H9 (cell line): Measurements from ENCODE around the gene SRP68. TPM values are rescaled to one million over a fixed set of nuclear protein-coding genes. Genes with fewer than 3 reads are reported as not detected.

Experiments used
- DNase-seq: peaks from one replicate; pipeline ENCODE4 v3.0.0-alpha.2; 2017
- H2AFZ ChIP-seq: one replicate; pipeline ENCODE4 v1.6.1; 2013; ENCODE audit warnings: mild to moderate bottlenecking, low read length, control low read depth, moderate library complexity
- H2AK5ac ChIP-seq: 2 replicates; pipeline ENCODE4 v1.6.1; 2013; ENCODE audit warnings: low read length, control low read depth, mixed read lengths; ENCODE audit not compliant: insufficient read length
- H2BK120ac ChIP-seq: one replicate; pipeline ENCODE4 v1.6.1; 2013; ENCODE audit warnings: low read depth, mild to moderate bottlenecking, low read length, control low read depth, inconsistent platforms; ENCODE audit not compliant: poor library complexity, severe bottlenecking
- H2BK12ac ChIP-seq: 2 replicates; pipeline ENCODE4 v1.6.1; 2013; ENCODE audit warnings: low read length, control low read depth, mixed read lengths, low read depth; ENCODE audit not compliant: insufficient read length
- H2BK15ac ChIP-seq: 2 replicates; pipeline ENCODE4 v1.6.1; 2013; ENCODE audit warnings: low read depth, low read length, control low read depth
- H2BK20ac ChIP-seq: one replicate; pipeline ENCODE4 v1.6.1; 2013; ENCODE audit warnings: low read depth, mild to moderate bottlenecking, low read length, control low read depth, inconsistent platforms; ENCODE audit not compliant: poor library complexity, severe bottlenecking
- H2BK5ac ChIP-seq: 2 replicates; pipeline ENCODE4 v1.6.1; 2013; ENCODE audit warnings: low read length, control low read depth, mixed read lengths; ENCODE audit not compliant: insufficient read length
- H3K14ac ChIP-seq: 2 replicates; pipeline ENCODE4 v1.6.1; 2013; ENCODE audit warnings: low read length, control low read depth; ENCODE audit not compliant: insufficient read depth
- H3K18ac ChIP-seq: 2 replicates; pipeline ENCODE4 v1.6.1; 2013; ENCODE audit warnings: low read depth, mild to moderate bottlenecking, mixed read lengths, low read length, control low read depth; ENCODE audit not compliant: insufficient read length
- H3K23ac ChIP-seq: 2 replicates; pipeline ENCODE4 v1.6.1; 2013; ENCODE audit warnings: low read length, control low read depth, mixed read lengths, low read depth; ENCODE audit not compliant: insufficient read length
- H3K23me2 ChIP-seq: 2 replicates; pipeline ENCODE4 v1.6.1; 2013; ENCODE audit warnings: low read depth, mild to moderate bottlenecking, mixed read lengths, low read length, control low read depth; ENCODE audit not compliant: insufficient read length, poor library complexity, severe bottlenecking
- H3K27ac ChIP-seq: 2 replicates; pipeline ENCODE4 v1.5.1; 2013; ENCODE audit warnings: low read length, control low read depth, mixed read lengths, low read depth; ENCODE audit not compliant: insufficient read length
- H3K27me3 ChIP-seq: 2 replicates; pipeline ENCODE4 v1.6.1; 2013; ENCODE audit warnings: low read length, control low read depth, inconsistent platforms; ENCODE audit not compliant: insufficient read depth
- H3K4ac ChIP-seq: 2 replicates; pipeline ENCODE4 v1.6.1; 2013; ENCODE audit warnings: low read depth, mild to moderate bottlenecking, control low read depth, inconsistent platforms, low read length, moderate library complexity
- H3K4me1 ChIP-seq: 2 replicates; pipeline ENCODE4 v1.6.1; 2013; ENCODE audit warnings: low read length, control low read depth, inconsistent platforms; ENCODE audit not compliant: insufficient read depth
- H3K4me2 ChIP-seq: 2 replicates; pipeline ENCODE4 v1.6.1; 2013; ENCODE audit warnings: low read length, control low read depth, mixed read lengths; ENCODE audit not compliant: insufficient read length, insufficient read depth
- H3K56ac ChIP-seq: 2 replicates; pipeline ENCODE4 v1.6.1; 2013; ENCODE audit warnings: low read depth, mild to moderate bottlenecking, mixed read lengths, low read length, control low read depth; ENCODE audit not compliant: insufficient read length
- H3K79me1 ChIP-seq: 2 replicates; pipeline ENCODE4 v1.6.1; 2013; ENCODE audit warnings: low read depth, mild to moderate bottlenecking, moderate library complexity, low read length, control low read depth, inconsistent platforms; ENCODE audit not compliant: insufficient read depth, poor library complexity, severe bottlenecking
- H3K79me2 ChIP-seq: 2 replicates; pipeline ENCODE4 v1.6.1; 2013; ENCODE audit warnings: low read length, control low read depth, inconsistent platforms; ENCODE audit not compliant: insufficient read depth
- H3K9ac ChIP-seq: 2 replicates; pipeline ENCODE4 v1.6.1; 2013; ENCODE audit warnings: low read length, control low read depth, mixed read lengths; ENCODE audit not compliant: insufficient read length; ENCODE audit errors: extremely low read depth
- H3K9me3 ChIP-seq: one replicate; pipeline ENCODE4 v1.6.1; 2013; ENCODE audit warnings: low read depth, low read length, inconsistent platforms; ENCODE audit not compliant: control insufficient read depth
- H3T11ph ChIP-seq: one replicate; pipeline ENCODE4 v1.6.1; 2013; ENCODE audit warnings: mild to moderate bottlenecking, low read length, control low read depth, inconsistent platforms
- H4K20me1 ChIP-seq: one replicate; pipeline ENCODE4 v1.6.1; 2013; ENCODE audit not compliant: control insufficient read depth, insufficient read length, insufficient read depth
- H4K5ac ChIP-seq: 2 replicates; pipeline ENCODE4 v1.6.1; 2013; ENCODE audit warnings: low read depth, mild to moderate bottlenecking, mixed read lengths, low read length, control low read depth; ENCODE audit not compliant: insufficient read length
- H4K8ac ChIP-seq: replicated peaks from 2 replicates; pipeline ENCODE4 v1.6.1; 2013; ENCODE audit warnings: low read length, control low read depth, mixed read lengths, low read depth; ENCODE audit not compliant: insufficient read length
- H4K91ac ChIP-seq: 2 replicates; pipeline ENCODE4 v1.6.1; 2013; ENCODE audit warnings: low read depth, mild to moderate bottlenecking, moderate library complexity, mixed read lengths, low read length, control low read depth; ENCODE audit not compliant: insufficient read length
- H3K27ac Mint-ChIP-seq, 3 experiments: 2 replicates in 2 of 3; 3 replicates in 1 of 3; pipeline ENCODE4 v1.8.0; 2020 to 2021; ENCODE audit warnings: mixed read lengths in 3 of 3, mild to moderate bottlenecking in 1 of 3, moderate library complexity in 1 of 3
- H3K27me3 Mint-ChIP-seq: 2 replicates; pipeline ENCODE4 v1.8.0; 2021; ENCODE audit warnings: low read depth, mild to moderate bottlenecking, moderate library complexity, mixed read lengths
- H3K36me3 Mint-ChIP-seq, 3 experiments: 2 replicates in 2 of 3; 3 replicates in 1 of 3; pipeline ENCODE4 v1.8.0; 2020 to 2021; ENCODE audit warnings: low read depth in 3 of 3, mixed read lengths in 3 of 3; ENCODE audit not compliant: insufficient read depth in 1 of 3
- H3K4me1 Mint-ChIP-seq, 2 experiments: 2 replicates each; pipeline ENCODE4 v1.8.0; 2020; ENCODE audit warnings: mixed read lengths in 2 of 2
- H3K4me3 Mint-ChIP-seq, 2 experiments: 2 replicates in 1 of 2; 3 replicates in 1 of 2; pipeline ENCODE4 v1.8.0; 2020 to 2021; ENCODE audit warnings: mild to moderate bottlenecking in 2 of 2, mixed read lengths in 2 of 2, moderate library complexity in 1 of 2
- H3K9me3 Mint-ChIP-seq, 2 experiments: 2 replicates in 1 of 2; 3 replicates in 1 of 2; pipeline ENCODE4 v1.8.0; 2020; ENCODE audit warnings: mild to moderate bottlenecking in 2 of 2, mixed read lengths in 2 of 2, moderate library complexity in 1 of 2
- CTCF ChIP-seq: fragments of 200-600 bp; sonication (generic); conservative IDR thresholded peaks from 3 replicates; pipeline ENCODE4 v1.8.0; 2021; ENCODE audit warnings: antibody characterized with exemption, mild to moderate bottlenecking
- WGBS: extraction: QIAGEN DNeasy Blood & Tissue Kit; methylation state at CpG from one replicate; pipeline ENCODE4 v1.1.7; 2013; ENCODE audit warnings: missing lambda C conversion rate, low lambda C conversion rate, mixed read lengths; ENCODE audit not compliant: insufficient read length; ENCODE audit errors: extremely low coverage; 5-methylcytosine and 5-hydroxymethylcytosine counted together
- total RNA-seq: library from RNA; stranded (reverse); gene quantifications from 2 replicates; pipeline ENCODE4 v1.2.1, GENCODE V29; 2021

SRP68 gene
- total RNA-seq, 1 experiment from 2014 or later = 86.1 TPM

GRCh38 chr17:76019833-76020467, 52.4 kb downstream of the SRP68 start:
- Histone ChIP-seq H2BK15ac (no peak overlapping the region), H3K18ac (no peak overlapping the region), H3K9ac (no peak overlapping the region), H3K4me2 (no peak overlapping the region), H3K9me3 (no peaks in the 10 kb centered on the region), H4K91ac (no peak overlapping the region), H3T11ph (no peak overlapping the region), H4K20me1 (no peaks in the 10 kb centered on the region), H2BK5ac (no peak overlapping the region), H3K56ac (no peak overlapping the region), H3K4me1 (no peaks in the 10 kb centered on the region), H2BK20ac (no peak overlapping the region), H2BK12ac (no peak overlapping the region), H3K27ac (no peak overlapping the region), H4K5ac (no peak overlapping the region), H3K14ac (no peak overlapping the region), H3K27me3 (no peaks in the 10 kb centered on the region), H3K4ac (no peak overlapping the region), H3K23ac (no peak overlapping the region), H3K79me2 (no peaks in the 10 kb centered on the region), H2AFZ (no peak overlapping the region), H3K79me1 (no peaks in the 10 kb centered on the region), H2AK5ac (no peak overlapping the region), H2BK120ac (no peak overlapping the region), H3K23me2 (no peaks in the 10 kb centered on the region), H4K8ac (no peak overlapping the region)
- Mint-ChIP-seq H3K27ac (no peak overlapping the region), H3K9me3 (no peaks in the 10 kb centered on the region), H3K27me3 (peaks cover 9% of the 10 kb centered on the region), H3K36me3 (no peaks in the 10 kb centered on the region; a peak in 1 of 7 replicates), H3K4me1 (peaks cover 0 to 7% of the 10 kb centered on the region in 2 experiments; a peak in 3 of 4 replicates), H3K4me3 (no peak overlapping the region)
- no CpG with 5 or more reads among the region's 6 CpGs for WGBS
- TF ChIP-seq CTCF = no peak
- DNase-seq = no peak
